Prostate gland (tissue), 2 donors: ENCODE data around the gene EYA4.

ENCODE experiments used
- CTCF ChIP-seq, 4 experiments: fragments of 200-600 bp in 2 of 4; fragments of 450-650 bp in 2 of 4; sonication (generic) in 2 of 4; IDR thresholded peaks; 1 replicate in 3 of 4; 2 replicates in 1 of 4; pipeline ENCODE4 v1.5.1; 2016 to 2019; ENCODE audit warnings: antibody characterized with exemption in 4 of 4, mild to moderate bottlenecking in 2 of 4, moderate library complexity in 2 of 4
- POLR2A ChIP-seq: fragments of 450-650 bp; IDR thresholded peaks from one replicate; pipeline ENCODE4 v1.6.1; 2016; ENCODE audit warnings: antibody characterized with exemption, mild to moderate bottlenecking

DNA sequence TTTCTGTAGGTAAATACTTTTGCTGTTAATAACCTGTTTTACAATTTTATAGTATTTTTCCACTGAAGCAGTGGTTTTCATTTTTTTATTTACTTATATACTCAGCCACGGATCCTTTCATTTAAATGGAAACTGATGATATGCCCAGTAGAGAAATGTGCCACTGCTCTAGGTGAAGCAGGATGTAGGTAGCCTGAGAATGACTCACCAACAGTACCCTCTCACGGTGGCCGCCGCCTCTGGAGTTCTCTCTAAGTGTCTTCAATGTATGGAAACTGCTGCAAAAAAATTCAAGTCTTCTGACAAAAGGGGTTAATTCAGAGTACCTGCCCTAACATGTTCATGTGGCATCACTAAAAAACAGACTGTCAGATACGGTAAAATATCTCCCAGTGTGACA lies 6.4 kb downstream of the EYA4 start:
- TF ChIP-seq CTCF (IDR thresholded peaks at IDR 0.05) (no peak), POLR2A (no peak)
